HL-60 (cell line): ENCODE data around the gene B3GNT9.

Source experiments
- DNase-seq, 2 experiments: peaks; one replicate each; pipeline ENCODE4 v3.0.0-alpha.2; 2010 to 2020; ENCODE audit warnings: low read depth in 1 of 2, low spot score in 1 of 2
- H3K27ac ChIP-seq: fragments of 250-450 bp; sonication (Bioruptor Pico); replicated peaks from 2 replicates; pipeline ENCODE4 v1.5.1; 2020; ENCODE audit warnings: mild to moderate bottlenecking, moderate library complexity
- H3K27me3 ChIP-seq: fragments of 250-450 bp; sonication (Bioruptor Pico); 2 replicates; pipeline ENCODE4 v1.5.1; 2021; ENCODE audit warnings: mild to moderate bottlenecking, moderate library complexity; ENCODE audit not compliant: insufficient read depth, poor library complexity, severe bottlenecking
- H3K4me3 ChIP-seq: replicated peaks from 2 replicates; pipeline ENCODE4 v1.5.1; 2011; ENCODE audit warnings: mild to moderate bottlenecking, control low read depth, low read length; ENCODE audit not compliant: insufficient read depth
- CTCF ChIP-seq: IDR thresholded peaks from one replicate; pipeline ENCODE4 v1.5.1; 2011; ENCODE audit warnings: low read length, control low read depth, inconsistent platforms; ENCODE audit not compliant: insufficient read depth
- GABPA ChIP-seq: IDR thresholded peaks from 2 replicates; pipeline ENCODE4 v1.6.1; 2012; ENCODE audit warnings: low read depth
- POLR2AphosphoS5 ChIP-seq: IDR thresholded peaks from 2 replicates; pipeline ENCODE4 v1.6.1; 2012; ENCODE audit warnings: low read depth
- REST ChIP-seq: IDR thresholded peaks from 2 replicates; pipeline ENCODE4 v1.6.1; 2012; ENCODE audit warnings: low read depth; ENCODE audit not compliant: insufficient replicate concordance
- SPI1 ChIP-seq: IDR thresholded peaks from 2 replicates; pipeline ENCODE4 v1.6.1; 2012; ENCODE audit warnings: low read depth, mild to moderate bottlenecking, borderline replicate concordance

B3GNT9 gene

GRCh38 chr16:67146523-67147357 lies 4.1 kb downstream of the B3GNT9 start:
- Histone ChIP-seq H3K27me3 (peaks cover 14% of the 10 kb centered on the region), H3K27ac (no peak overlapping the region), H3K4me3 (no peak overlapping the region)
- TF ChIP-seq REST (no peak), POLR2AphosphoS5 (no peak)
- DNase-seq = no peak

- Histone ChIP-seq H3K27ac (no peak overlapping the region), H3K27me3 (peaks cover 5% of the 10 kb centered on the region), H3K4me3 (no peak overlapping the region)
- TF ChIP-seq GABPA (no peak), CTCF (no peak), POLR2AphosphoS5 (no peak), SPI1 (no peak), REST (no peak)
- DNase-seq = no peak
Observed at GRCh38 chr16:67145746-67146145, 5.1 kb downstream of the B3GNT9 start.

GRCh38 chr16:67144943-67145342 lies 5.9 kb downstream of the B3GNT9 start:
- H3K27ac ChIP-seq = no peak overlapping the region
- no peak for DNase-seq
- H3K4me3 ChIP-seq = no peak overlapping the region
- TF ChIP-seq CTCF = no peak
- TF ChIP-seq POLR2AphosphoS5 = no peak
- TF ChIP-seq GABPA = no peak
- TF ChIP-seq REST = no peak
- TF ChIP-seq SPI1 = no peak
- H3K27me3 ChIP-seq = no peaks in the 10 kb centered on the region
